HG02610 (cell line): ENCODE data around the gene CHMP1B.
"Not testable (repeated sequence)": the region's sequence is repeated elsewhere in the genome, so short reads cannot be mapped to it uniquely, and the experiment has no call there.

ENCODE experiments used
- ATAC-seq: cut with Tn5 transposase; IDR thresholded peaks from one replicate; pipeline ENCODE4 v1.9.1; 2021; ENCODE audit warnings: mild to moderate bottlenecking, moderate library complexity; ENCODE audit not compliant: unreplicated experiment

CHMP1B gene

GRCh38 chr18:11839556-11839955, 11.7 kb upstream of the CHMP1B start:
- no peak for ATAC-seq

- no peak for ATAC-seq
These were observed 10.7 kb upstream of the CHMP1B start for GRCh38 chr18:11840493-11840892.

DNA sequence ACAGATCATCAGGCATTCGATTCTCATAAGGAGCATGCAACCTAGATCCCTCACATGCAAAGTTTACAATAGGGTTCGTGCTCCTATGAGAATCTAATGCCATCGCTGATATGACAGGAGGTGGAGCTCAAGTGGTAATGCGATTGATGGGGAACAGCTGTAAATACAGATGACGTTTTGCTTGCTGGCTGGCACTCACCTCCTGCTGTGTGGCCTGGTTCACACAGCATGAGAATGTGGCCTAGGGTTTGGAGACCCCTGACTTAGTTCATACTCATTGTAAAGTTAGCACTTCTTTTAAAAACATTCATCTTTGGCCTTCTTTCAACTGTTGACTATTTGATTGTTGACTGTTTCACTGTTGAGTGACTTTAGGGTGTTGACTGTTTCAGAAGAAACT, 8.7 kb upstream of the CHMP1B start:
- no peak for ATAC-seq

- ATAC-seq, result no peak
These were observed 6.8 kb upstream of the CHMP1B start for GRCh38 chr18:11844436-11844835.

GRCh38 chr18:11845654-11846053, 5.6 kb upstream of the CHMP1B start:
- no peak for ATAC-seq

DNA sequence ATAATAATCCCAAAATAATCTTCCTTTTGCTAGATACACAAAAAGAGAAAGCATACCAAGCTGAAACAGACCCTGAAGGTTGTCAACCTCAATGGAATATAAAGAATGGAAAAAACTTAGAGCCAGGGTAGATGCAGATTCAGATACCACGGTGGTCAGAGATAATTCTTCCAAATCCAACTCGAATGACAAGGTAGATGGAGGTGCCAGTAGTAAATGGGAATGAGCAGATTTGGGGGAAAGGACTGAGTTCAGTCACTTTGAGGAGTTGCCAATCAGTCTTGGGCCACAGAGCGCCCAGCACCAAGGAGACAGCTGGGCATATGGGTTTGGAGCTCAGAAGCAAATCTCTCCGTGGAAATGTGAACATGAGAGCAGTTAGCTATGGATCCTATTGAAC, 3.4 kb upstream of the CHMP1B start:
- no peak for ATAC-seq

DNA sequence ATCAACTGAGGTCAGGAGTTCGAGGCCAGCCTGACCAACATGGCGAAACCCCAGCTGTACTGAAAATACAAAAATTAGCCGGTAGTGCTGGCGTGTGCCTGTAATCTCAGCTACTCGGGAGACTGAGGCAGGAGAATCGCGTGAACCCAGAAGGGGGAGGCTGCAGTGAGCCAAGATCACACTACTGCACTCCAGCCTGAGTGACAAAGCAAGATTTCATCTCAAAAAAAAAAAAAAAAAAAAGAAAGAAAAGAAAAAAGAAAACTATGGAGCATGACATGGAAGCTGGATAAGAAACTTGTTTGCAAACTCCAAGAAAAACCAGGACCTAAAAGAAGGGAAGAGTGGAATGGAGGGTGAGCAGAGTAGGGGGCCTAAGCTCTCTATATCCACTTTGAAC, 1.9 kb upstream of the CHMP1B start:
- ATAC-seq, result no peak

DNA sequence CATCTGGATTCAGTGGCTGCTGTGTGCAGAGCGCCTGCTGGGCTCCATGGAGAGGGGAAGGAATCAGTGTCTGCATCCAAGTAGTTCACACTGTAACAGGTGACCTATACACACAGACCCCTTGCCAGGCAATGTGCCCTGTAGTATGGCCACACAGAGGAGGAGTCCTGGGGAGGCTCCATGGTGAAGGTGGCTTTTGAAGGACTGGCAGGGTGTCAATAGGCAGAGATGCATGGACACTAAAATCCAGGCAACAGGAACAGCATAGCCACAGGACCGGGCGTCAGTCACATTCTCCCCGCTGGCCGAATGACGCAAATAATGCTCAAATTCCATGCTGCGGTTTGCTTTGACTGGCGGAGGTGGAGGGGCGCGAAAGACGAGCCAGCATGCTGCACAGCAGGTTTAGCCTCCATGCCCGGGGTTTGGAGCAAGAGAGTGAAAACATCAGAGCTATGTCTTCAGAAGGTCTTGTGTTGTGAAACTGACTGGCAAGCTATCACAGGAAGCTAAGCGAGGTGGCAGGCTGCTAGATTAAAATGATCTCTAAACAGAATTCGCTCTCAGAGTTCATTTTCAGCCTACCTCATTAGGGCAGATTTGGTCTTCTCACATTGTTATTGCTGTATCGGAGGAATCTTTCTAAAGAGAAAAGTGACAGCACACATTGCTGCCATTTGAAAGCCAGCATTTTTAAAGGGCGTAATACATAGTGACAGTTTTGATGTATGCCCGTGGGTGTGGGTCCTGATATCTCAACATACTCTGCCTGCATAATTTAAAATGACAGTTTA, 1.2 kb upstream of the CHMP1B start:
- no peak for ATAC-seq

GRCh38 chr18:11850821-11851145, 430 bp upstream of the CHMP1B start:
- ATAC-seq, result peak; percentile 37

- ATAC-seq, result no peak
These were observed 659 bp downstream of the CHMP1B start for GRCh38 chr18:11851806-11852337.

DNA sequence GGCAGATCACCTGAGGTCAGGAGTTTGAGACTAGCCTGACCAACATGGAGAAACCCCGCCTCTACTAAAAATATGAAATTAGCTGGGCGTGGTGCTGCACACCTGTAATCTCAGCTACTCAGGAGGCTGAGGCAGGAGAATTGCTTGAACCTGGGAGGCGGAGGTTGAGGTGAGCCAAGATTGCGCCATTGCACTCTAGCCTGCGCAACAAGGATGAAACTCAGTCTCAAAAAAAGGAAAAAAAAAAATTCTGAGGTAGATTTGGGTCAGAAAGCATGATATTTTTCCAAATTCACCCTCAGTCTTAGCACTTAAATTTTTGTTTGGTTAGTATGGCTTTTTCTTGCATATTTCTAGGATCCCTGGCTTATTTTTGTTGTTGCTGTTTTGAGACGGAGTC, 3.3 kb downstream of the CHMP1B start:
- not testable (repeated sequence) for ATAC-seq

- ATAC-seq, result no peak
These were observed 6.1 kb downstream of the CHMP1B start for GRCh38 chr18:11857177-11857887.

GRCh38 chr18:11859282-11859830, 8.1 kb downstream of the CHMP1B start:
- no peak for ATAC-seq

- ATAC-seq, result no peak
These were observed 8.7 kb downstream of the CHMP1B start for GRCh38 chr18:11859903-11860407.

DNA sequence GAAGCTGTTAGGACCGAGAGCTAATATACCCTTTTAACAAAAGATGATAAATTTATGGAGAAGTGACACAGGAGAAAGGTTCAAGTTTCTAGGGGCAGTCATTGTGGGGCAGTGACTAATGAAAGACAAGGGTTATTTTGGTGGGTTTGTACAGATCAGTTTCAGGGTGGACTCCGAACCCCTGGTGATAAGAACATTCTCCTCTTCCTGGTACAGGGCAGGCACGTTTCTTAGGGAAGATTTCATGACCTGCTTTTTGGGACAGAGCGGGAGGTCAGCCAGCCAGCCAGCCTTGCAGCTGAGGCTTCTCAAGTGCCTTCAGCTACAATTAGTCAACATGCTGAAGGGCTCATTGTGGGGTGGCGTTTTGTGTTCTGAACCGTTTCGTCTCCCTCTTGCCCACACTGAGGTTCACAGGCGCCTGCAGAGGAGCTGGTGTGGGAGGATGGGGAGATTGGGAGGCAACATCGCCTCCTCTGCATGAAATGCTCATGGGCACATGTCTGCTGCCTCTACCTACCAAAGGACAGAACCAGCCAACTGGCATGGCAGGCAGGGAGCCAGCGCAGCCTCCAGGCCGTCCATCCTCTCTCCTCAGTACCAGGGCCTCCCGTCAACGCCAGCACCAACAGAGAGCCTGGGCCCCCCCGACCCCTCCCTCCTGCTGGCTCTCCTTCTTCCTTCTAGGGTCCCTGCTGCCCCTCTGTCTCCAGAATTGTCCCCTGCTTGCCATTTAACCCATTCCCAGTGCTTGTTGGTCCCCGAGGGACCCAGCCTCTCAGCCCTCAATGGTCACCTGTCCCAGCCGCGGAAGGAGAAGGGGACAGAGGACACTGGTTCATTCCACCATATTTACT, 9.6 kb downstream of the CHMP1B start:
- ATAC-seq, result no peak

GRCh38 chr18:11861583-11862288, 10.5 kb downstream of the CHMP1B start:
- no peak for ATAC-seq

GRCh38 chr18:11862468-11863137, 11.4 kb downstream of the CHMP1B start:
- ATAC-seq, result no peak

GRCh38 chr18:11864471-11864870, 13.3 kb downstream of the CHMP1B start:
- ATAC-seq, result no peak

GRCh38 chr18:11865071-11865470, 13.9 kb downstream of the CHMP1B start:
- no peak for ATAC-seq

- no peak for ATAC-seq
These were observed 15.1 kb downstream of the CHMP1B start for GRCh38 chr18:11866329-11866728.
